IPS-18a (cell line): ENCODE measurements around the gene SERPINA1.

Experiments
- H3K27ac ChIP-seq: one replicate; pipeline ENCODE4 v1.5.1; 2013; ENCODE audit warnings: low read length
- H3K27me3 ChIP-seq: one replicate; pipeline ENCODE4 v1.6.1; 2013; ENCODE audit warnings: mild to moderate bottlenecking, low read length; ENCODE audit not compliant: control insufficient read depth, insufficient read depth
- H3K36me3 ChIP-seq: one replicate; pipeline ENCODE4 v1.6.1; 2013; ENCODE audit warnings: low read depth, low read length; ENCODE audit not compliant: control insufficient read depth
- H3K4me1 ChIP-seq: one replicate; pipeline ENCODE4 v1.6.1; 2013; ENCODE audit warnings: low read depth, low read length; ENCODE audit not compliant: control insufficient read depth
- H3K4me3 ChIP-seq: one replicate; pipeline ENCODE4 v1.5.1; 2013; ENCODE audit warnings: low read length
- H3K9ac ChIP-seq: one replicate; pipeline ENCODE4 v1.6.1; 2013; ENCODE audit warnings: mild to moderate bottlenecking, low read length, moderate library complexity
- H3K9me3 ChIP-seq: one replicate; pipeline ENCODE4 v1.6.1; 2013; ENCODE audit warnings: low read depth, low read length; ENCODE audit not compliant: control insufficient read depth

Gene SERPINA1

DNA sequence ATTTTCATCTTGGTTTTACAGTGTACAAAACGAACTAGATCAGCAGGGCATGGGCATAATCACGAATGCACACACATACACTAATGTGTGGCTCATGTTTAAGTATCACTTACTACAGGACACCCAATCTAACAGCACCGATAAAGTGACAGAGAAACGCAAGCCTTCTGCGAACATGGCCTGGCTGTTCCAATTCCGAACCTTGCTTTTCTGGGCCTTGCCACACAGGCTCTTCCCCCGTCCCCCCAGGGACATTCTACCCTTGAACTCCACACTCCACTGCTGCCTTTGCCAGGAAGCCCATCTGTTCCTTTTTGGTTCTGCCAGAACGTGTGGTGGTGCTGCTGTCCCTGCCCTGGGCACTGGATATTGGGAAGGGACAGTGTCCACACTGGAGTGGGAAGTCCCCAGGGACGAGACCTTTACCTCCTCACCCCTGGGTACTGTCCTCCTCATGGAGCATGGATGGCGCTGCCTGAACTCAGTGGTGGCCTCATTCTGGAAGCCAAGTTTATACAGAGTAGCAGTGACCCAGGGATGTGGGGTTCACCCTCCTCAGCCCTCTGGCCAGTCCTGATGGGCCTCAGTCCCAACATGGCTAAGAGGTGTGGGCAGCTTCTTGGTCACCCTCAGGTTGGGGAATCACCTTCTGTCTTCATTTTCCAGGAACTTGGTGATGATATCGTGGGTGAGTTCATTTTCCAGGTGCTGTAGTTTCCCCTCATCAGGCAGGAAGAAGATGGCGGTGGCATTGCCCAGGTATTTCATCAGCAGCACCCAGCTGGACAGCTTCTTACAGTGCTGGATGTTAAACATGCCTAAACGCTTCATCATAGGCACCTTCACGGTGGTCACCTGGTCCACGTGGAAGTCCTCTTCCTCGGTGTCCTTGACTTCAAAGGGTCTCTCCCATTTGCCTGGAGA is 7.9 kb downstream of the SERPINA1 start:
- no peaks in the 10 kb centered on the region for H3K27me3 ChIP-seq
- no peaks in the 10 kb centered on the region for H3K36me3 ChIP-seq
- H3K27ac ChIP-seq: no peak overlapping the region
- H3K9ac ChIP-seq: no peak overlapping the region
- H3K4me3 ChIP-seq: no peak overlapping the region
- peaks cover 2% of the 10 kb centered on the region for H3K4me1 ChIP-seq
- no peaks in the 10 kb centered on the region for H3K9me3 ChIP-seq

DNA sequence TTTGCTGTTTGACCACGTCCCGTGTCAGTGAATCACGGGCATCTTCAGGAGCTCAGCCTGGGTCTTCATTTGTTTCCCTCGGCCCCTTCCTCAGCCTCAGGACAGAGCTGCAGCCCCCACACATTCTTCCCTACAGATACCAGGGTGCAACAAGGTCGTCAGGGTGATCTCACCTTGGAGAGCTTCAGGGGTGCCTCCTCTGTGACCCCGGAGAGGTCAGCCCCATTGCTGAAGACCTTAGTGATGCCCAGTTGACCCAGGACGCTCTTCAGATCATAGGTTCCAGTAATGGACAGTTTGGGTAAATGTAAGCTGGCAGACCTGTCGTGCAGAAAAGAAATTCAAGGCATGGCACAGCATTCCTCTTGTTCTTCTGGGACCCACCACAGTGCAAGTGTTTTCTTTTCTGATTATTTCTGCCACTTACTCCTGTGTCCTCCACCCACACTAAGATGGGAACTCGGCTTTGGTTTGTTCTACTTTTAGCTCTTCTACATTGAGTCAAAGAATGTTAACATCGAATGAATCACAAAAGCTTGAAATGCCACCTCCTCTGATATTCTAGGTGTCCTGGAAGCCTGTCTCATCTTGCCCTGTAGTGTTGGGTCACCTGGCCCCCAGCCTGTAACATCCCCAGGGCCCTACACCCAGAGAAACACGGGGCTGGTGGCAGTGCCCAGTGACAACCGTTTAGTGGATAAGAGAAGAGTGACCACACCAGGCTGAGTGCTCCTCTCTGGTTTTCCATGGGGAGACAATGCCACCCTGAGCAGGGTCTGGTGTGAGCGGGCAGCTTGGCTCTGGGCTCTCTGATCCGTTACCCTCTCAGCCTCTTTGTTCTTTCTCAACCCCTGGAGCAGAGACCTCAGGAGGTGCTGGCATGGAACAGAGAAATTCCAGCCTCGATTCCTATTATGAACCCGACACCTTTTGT is 8.8 kb downstream of the SERPINA1 start:
- Histone ChIP-seq H3K9ac (no peak overlapping the region), H3K9me3 (no peaks in the 10 kb centered on the region), H3K27ac (no peak overlapping the region)

DNA sequence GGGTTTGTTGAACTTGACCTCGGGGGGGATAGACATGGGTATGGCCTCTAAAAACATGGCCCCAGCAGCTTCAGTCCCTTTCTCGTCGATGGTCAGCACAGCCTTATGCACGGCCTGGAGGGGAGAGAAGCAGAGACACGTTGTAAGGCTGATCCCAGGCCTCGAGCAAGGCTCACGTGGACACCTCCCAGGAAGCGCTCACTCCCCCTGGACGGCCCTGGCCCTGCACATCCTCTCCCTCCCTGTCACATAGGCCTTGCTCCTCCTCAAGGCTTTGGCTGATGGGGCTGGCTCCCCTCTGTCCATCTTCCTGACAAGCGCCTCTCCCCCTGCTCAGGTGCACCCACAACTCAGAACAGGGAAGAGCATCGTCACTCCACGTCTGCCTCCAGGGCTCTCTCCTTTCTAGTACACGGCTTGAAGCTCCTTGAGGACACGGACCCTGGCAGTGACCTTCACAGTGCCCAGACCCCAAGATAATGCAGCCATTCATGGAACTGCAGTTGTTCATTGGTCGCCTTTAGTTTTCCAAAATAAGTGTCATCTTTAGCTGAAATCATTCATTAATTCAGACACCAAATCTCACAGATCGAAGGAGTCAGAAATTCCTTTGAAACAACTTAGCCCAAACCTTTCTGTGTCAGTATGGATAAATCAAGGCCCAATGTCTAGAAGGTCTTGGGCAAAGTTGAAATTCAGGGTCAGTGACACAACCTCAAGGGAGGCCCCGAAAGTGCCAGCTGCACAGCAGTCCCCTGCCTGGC is 9.7 kb downstream of the SERPINA1 start:
- Histone ChIP-seq H3K4me3 (no peak overlapping the region), H3K36me3 (no peaks in the 10 kb centered on the region), H3K4me1 (peaks cover 11% of the 10 kb centered on the region), H3K27me3 (no peaks in the 10 kb centered on the region), H3K27ac (no peak overlapping the region), H3K9ac (no peak overlapping the region), H3K9me3 (no peaks in the 10 kb centered on the region)

More for the DNA sequence above, 8.8 kb downstream of the SERPINA1 start:
- Histone ChIP-seq H3K4me1 (peaks cover 11% of the 10 kb centered on the region), H3K4me3 (no peak overlapping the region), H3K27me3 (no peaks in the 10 kb centered on the region), H3K36me3 (no peaks in the 10 kb centered on the region)

GRCh38 chr14:94377866-94378470 is 10.4 kb downstream of the SERPINA1 start:
- Histone ChIP-seq H3K4me3 (no peak overlapping the region), H3K9ac (no peak overlapping the region), H3K4me1 (peaks cover 11% of the 10 kb centered on the region), H3K9me3 (no peaks in the 10 kb centered on the region), H3K36me3 (no peaks in the 10 kb centered on the region), H3K27ac (no peak overlapping the region), H3K27me3 (no peaks in the 10 kb centered on the region)

- Histone ChIP-seq H3K4me1 (peaks cover 11% of the 10 kb centered on the region), H3K9me3 (no peaks in the 10 kb centered on the region), H3K36me3 (no peaks in the 10 kb centered on the region), H3K27ac (no peak overlapping the region), H3K4me3 (no peak overlapping the region), H3K9ac (no peak overlapping the region), H3K27me3 (no peaks in the 10 kb centered on the region)
Observed at GRCh38 chr14:94376976-94377865, 11.2 kb downstream of the SERPINA1 start.

GRCh38 chr14:94376108-94376975 is 12.1 kb downstream of the SERPINA1 start:
- peaks cover 11% of the 10 kb centered on the region for H3K4me1 ChIP-seq
- H3K27ac ChIP-seq: no peak overlapping the region
- H3K9ac ChIP-seq: no peak overlapping the region
- H3K27me3 ChIP-seq: no peaks in the 10 kb centered on the region
- no peak overlapping the region for H3K4me3 ChIP-seq
- no peaks in the 10 kb centered on the region for H3K36me3 ChIP-seq
- no peaks in the 10 kb centered on the region for H3K9me3 ChIP-seq

GRCh38 chr14:94375552-94376107 is 12.8 kb downstream of the SERPINA1 start:
- Histone ChIP-seq H3K27me3 (no peaks in the 10 kb centered on the region), H3K4me1 (peaks cover 11% of the 10 kb centered on the region), H3K36me3 (no peaks in the 10 kb centered on the region), H3K4me3 (no peak overlapping the region), H3K9ac (no peak overlapping the region), H3K27ac (no peak overlapping the region), H3K9me3 (no peaks in the 10 kb centered on the region)

- Histone ChIP-seq H3K27ac (no peak overlapping the region), H3K4me1 (peaks cover 11% of the 10 kb centered on the region), H3K36me3 (no peaks in the 10 kb centered on the region), H3K9ac (no peak overlapping the region), H3K9me3 (no peaks in the 10 kb centered on the region), H3K4me3 (no peak overlapping the region), H3K27me3 (no peaks in the 10 kb centered on the region)
Observed at GRCh38 chr14:94374749-94375260, 13.6 kb downstream of the SERPINA1 start.

- H3K36me3 ChIP-seq: no peaks in the 10 kb centered on the region
- H3K27ac ChIP-seq: no peak overlapping the region
- no peak overlapping the region for H3K9ac ChIP-seq
- H3K9me3 ChIP-seq: no peaks in the 10 kb centered on the region
- peaks cover 11% of the 10 kb centered on the region for H3K4me1 ChIP-seq
- no peak overlapping the region for H3K4me3 ChIP-seq
- no peaks in the 10 kb centered on the region for H3K27me3 ChIP-seq
Observed at GRCh38 chr14:94374116-94374515, 14.3 kb downstream of the SERPINA1 start.
